Brain pericyte (primary cell): ENCODE results near the gene GINS1.

ENCODE experiments used
- DNase-seq: peaks from one replicate; pipeline ENCODE4 v3.0.0-alpha.2; 2012; ENCODE audit warnings: low read depth, low spot score

The GINS1 gene

DNA sequence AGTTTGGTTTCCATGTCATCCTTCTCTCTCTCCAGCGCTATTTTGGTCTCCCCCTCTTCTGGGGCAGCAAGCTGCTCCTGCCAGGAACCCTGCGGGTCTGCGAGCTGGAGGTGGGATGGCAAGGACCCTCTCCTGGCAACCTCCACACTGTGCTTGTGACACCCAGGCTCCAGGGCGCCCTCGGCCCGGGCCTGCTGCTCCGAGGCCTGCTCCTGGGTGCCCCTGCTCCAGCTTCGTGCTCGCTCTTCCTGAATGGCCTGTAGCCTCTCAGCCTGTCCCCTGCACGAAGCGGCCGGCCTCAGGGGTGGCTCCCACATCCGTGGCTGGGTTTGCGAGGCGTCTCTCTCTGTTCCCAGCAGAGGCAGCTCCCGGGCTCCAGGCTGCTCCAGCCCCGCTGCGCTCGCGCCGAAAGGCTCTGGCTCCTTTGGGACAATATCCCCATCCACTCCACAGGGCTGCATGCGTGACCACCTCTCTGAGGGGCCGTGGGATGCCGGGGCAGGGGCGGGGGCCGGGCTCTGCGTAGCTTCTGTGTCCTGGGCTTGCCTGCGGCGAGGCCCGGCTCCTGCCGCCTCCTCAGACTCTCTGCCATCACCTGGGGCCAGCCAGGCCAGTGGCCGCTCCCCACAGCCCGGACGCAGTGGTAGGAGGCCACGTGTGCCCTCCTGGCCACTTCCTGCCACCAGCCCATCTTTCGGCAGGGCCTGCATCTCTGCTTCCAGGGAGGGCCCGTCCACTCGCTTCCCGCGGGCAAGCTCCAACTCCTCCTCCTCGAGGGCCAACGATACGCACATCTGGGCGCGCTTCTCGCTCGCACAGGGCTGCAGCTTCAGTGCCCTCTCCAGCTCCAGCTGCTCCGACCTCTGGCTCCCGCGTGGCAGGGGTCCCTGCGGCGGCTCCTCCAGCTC, 68.9 kb downstream of the GINS1 start:
- DNase-seq: no peak

DNA sequence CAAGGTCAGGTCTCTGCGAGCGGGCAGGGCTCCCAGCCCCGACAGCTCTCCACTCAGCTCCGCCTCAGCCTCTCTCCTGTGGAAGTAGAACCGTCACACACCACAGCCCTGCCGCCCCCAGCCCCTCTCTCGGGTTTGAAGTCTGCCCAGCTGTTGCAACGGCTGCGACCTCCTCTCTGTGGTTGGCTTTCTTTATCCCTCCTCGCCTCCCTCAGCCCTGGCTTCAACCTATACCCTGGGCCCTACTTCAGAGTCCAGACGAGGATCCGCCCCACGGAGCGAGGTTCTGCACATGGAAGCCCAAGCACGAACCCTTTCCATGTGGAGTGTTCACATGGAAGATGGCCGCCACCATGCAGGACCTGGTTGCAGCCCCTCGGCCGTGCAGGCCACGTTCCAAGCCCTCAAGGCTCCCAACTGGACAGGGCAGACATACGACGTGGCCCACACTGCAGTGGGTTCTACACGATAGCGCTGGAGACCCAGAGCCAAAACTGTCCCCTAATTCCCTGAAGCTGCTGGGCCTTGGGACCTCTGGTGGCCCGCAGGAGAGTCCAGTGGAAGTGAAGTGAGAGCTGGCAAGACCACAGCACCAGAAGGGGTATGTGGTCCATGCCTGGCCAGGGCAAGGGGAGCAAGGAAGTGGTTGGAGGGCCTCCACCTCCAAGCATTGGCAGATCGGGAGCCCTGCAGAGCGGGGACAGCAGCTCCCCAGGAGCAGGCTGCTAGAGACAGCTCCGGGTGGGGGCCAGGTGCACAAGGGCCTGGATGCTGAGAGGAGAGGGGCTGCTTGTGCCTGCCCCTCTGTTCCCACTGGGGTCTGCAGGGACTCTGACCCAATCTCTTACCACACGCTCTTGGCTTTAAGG, 69.8 kb downstream of the GINS1 start:
- no peak for DNase-seq

DNA sequence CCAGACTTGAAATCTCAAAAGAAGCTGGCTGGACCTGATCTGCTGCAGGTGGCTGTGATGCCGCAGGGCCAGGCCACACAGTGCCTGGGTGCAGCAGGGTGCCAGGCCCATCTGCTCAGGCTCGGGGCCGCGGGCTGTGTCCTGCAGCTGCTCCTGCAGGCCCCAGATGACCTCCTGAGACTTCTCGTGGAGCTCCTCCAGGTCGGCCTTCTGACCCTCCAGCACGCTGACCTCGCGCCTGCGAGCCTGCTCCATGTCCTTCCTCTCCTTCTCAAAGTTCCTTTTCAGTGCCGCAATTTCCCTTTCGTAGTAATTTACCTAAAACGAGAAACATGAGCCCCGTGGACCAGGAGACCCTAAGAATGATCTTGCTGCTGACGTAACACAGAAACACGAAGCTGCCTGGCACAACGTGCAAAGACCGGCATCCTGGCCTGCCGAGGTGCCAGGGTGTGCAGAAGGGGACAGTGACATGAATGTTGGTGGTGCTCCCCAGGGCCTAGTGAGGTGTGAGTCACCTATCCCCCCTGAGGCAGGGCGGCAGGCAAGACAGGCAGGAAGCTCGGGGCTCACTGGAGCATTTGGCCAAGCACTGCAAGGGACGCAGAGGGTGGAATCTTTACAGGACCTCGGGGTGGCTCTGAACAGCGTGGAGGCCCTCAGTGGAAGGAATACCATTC, 71.6 kb downstream of the GINS1 start:
- DNase-seq: no peak

GRCh38 chr20:25479638-25480037, 72.2 kb downstream of the GINS1 start:
- DNase-seq: no peak

DNA sequence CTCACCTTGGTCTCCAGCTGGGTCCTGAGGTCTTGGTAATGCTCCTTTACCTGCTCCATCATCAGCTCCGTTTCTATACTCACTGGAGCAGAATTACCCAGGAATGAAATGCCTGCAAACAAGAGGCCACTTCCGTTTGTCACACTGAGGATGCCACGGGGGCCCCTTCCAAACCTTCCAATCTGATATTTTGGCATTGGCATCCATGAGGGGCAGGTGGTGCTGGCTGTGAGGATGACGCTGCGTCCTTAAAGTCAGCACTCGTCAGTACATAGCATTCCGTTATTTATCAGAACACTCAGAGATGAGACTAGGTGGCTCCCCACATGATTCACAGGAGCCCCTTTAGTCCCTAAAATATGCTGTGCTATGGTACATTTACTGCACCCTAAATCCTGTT, 72.7 kb downstream of the GINS1 start:
- no peak for DNase-seq

DNA sequence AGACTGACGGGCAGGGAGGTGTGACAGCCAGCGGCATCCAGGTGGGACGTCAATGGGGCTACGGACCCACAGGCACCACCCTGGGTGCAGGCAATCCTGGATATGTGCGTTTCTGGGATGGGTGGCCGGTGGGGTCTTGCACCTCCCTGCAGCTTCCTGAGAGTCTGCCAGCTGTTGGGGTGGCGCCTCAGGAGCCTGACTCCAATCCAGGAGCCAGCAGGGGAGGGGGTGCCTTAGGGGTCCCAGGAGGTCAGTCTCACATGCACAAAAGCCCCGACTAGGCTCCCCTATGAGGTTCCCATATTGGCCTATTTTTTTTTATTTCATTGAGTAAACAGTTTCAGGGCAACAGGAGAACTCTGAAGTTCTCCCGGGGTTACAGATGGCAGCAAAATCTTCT, 73.3 kb downstream of the GINS1 start:
- DNase-seq: no peak

DNA sequence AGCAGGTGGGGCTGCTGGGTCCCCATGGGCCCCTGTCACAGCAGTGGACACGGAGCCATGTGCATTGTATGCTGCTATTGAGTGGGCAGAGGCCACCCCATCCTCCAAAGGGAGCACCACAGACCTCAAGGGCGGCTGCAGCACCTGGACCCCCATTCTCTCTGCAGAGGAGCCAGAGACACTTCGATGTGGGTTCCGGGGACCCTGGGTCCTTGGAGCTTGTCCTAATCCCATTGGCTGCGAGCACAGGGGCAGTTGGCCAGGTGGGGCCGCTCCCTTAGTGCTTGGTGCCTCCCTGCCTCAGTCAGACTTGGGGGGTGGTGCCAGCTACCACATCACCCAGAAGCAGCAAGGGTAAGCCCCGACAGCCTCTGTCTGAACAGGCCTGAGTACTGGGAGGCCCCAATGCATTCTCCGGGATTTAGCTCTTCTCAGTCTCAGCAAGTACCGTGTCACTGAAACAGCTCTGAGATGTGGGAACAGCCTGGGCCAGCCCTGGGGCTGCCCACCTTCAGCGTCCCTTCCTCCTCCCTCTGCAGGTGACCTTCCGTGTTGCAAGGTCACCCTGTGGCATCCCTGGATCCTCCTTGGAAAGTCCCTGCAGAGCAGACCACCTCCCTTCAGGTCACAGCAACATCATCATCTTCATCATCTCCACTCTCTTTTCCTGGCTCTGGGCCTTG, 73.9 kb downstream of the GINS1 start:
- DNase-seq: no peak

DNA sequence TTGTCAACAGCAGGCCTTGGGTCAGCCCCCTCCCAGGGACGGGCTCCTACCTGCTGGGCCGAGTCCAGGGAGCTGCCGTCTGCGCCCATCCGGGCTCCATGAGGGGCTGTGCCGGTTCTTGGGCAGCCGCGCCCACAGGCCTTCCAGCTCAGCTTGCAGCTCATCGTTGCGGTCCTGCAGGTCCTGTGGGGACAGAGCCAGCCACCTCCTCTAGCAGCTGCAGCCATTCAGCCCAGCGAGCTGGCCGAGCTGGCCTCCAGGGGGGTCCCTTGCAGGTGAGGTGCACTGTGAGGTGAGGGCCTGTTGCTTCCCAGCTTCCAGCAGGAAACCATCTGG, 74.4 kb downstream of the GINS1 start:
- DNase-seq: no peak

- no peak for DNase-seq
These were observed 76.1 kb downstream of the GINS1 start for GRCh38 chr20:25483431-25484132.

DNA sequence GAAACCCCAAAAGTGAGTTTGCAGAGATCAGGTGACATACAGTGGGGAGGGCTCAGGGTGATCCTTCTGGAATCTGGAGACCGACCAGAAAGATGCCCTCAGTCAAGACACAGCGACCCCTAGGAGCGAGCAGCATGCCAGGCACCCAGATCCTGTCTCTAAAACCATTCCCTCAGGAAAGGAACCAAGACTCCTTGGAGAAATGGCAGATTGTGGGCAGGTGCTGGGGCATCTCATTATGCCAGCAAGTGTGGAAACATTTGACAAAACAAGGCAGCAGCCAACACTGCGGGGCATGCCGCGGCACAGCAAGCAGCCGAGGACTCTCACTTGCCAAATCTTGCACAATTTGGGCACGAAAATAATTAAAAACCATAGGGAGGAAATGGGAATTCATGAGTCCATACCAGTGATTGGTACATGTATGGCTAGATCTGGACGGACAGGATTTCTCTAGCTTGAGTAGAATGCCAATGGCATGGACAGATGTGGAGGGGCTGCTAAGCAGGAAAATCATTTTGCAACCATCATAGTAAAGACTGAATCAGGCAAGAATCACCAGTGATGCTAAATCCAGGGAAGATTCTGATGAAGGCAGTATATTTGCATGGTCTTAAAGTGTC, 76.9 kb downstream of the GINS1 start:
- DNase-seq: no peak

- no peak for DNase-seq
These were observed 77.5 kb downstream of the GINS1 start for GRCh38 chr20:25484911-25485511.

- no peak for DNase-seq
These were observed 78.4 kb downstream of the GINS1 start for GRCh38 chr20:25485872-25486271.

- no peak for DNase-seq
These were observed 78.9 kb downstream of the GINS1 start for GRCh38 chr20:25486377-25486776.

DNA sequence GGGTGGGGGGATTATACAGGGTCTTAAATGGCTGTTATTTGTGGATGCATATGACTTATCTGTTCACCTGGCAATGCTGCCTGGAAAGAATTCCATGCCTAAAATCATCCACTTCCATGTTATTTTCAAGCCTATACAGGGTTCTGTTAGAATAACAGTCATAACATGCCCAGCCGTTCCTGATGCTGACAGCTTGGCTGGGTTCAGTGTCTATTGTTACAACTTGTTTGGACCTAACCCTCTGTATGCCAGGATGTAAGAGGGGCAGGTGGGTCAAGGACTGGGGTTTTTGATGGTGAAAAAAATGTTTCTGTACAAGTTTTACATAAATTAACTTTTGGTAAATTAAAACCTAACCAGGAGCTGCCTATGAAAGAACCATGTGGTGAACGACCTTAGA, 79.8 kb downstream of the GINS1 start:
- DNase-seq: no peak

- no peak for DNase-seq
These were observed 80.5 kb downstream of the GINS1 start for GRCh38 chr20:25487975-25488374.

- DNase-seq: no peak
These were observed 81.9 kb downstream of the GINS1 start for GRCh38 chr20:25489221-25489871.

DNA sequence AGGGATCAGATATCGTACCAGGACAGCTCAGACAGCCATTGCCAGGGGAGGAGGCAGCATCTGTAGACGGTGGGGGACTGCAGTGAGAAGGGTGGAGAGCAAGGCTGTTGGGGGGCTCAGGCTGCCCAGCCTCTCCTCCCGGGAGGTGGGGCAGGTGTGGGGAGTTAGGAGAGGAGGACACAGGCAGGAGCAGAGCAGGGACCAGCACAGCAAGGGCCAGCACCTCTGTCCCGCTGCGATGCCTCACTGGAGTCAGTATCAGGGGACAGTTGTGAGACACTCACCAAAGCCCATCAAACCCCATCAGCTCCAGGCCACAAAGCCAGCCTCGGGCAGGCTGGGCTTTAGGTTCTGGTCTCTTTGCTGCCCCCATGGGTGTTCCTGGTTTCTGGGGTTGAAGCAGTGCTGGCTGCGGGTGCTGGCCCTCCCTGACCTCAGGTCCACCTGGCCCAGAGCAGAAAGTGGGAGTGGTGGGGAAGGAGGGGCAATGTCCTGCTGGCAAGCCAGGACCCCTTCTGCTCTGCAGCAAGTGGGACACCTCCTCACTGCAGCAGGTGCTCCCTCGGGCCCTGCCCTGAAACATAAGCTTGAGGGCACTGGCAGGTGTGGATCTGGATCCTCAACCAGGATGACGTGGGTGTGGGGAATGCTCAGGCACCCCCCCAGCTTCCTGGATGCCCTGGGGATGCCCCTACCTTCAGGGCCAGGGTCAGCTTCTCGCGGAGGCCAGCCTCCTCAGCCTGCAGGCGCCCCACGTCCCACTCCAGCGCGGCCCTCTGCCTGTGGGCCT, 83.4 kb downstream of the GINS1 start:
- DNase-seq: no peak

DNA sequence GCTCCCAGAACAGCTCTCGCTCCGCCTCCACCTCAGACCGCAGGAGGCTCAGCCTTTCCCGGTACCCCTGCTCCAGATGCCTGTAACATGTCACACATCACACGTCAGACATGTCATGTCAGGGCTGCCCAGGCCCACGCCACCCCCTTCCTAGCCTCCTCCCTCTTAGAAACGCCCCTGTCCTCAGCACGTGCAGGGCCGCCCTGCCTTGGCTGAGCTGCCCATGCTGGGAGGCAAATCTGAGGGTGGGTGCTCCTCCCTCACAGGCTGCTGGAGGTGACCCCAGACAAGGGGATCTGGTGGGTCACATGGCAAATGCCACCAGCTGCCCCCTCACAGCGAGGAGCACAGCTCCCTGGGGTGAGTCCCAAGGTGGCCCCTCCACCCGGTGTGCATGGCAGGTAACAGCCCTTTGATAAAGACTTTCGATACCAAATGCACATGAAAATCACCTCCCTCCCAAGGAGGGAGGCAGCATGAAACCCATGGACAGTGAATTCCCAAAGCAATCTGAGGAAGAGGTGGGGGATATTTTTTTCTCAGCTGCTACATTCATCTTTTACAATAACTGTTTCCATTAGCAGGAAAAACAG, 84.1 kb downstream of the GINS1 start:
- DNase-seq: no peak
